H9 (cell line): ENCODE measurements around the gene ATP1A3. TPM values are rescaled to one million over a fixed set of nuclear protein-coding genes. Genes with fewer than 3 reads are reported as not detected.

Experiments used
- DNase-seq: peaks from one replicate; pipeline ENCODE4 v3.0.0-alpha.2; 2017
- H2AFZ ChIP-seq: one replicate; pipeline ENCODE4 v1.6.1; 2013; ENCODE audit warnings: mild to moderate bottlenecking, low read length, control low read depth, moderate library complexity
- H2AK5ac ChIP-seq: 2 replicates; pipeline ENCODE4 v1.6.1; 2013; ENCODE audit warnings: low read length, control low read depth, mixed read lengths; ENCODE audit not compliant: insufficient read length
- H2BK120ac ChIP-seq: one replicate; pipeline ENCODE4 v1.6.1; 2013; ENCODE audit warnings: low read depth, mild to moderate bottlenecking, low read length, control low read depth, inconsistent platforms; ENCODE audit not compliant: poor library complexity, severe bottlenecking
- H2BK12ac ChIP-seq: 2 replicates; pipeline ENCODE4 v1.6.1; 2013; ENCODE audit warnings: low read length, control low read depth, mixed read lengths, low read depth; ENCODE audit not compliant: insufficient read length
- H2BK15ac ChIP-seq: 2 replicates; pipeline ENCODE4 v1.6.1; 2013; ENCODE audit warnings: low read depth, low read length, control low read depth
- H2BK20ac ChIP-seq: one replicate; pipeline ENCODE4 v1.6.1; 2013; ENCODE audit warnings: low read depth, mild to moderate bottlenecking, low read length, control low read depth, inconsistent platforms; ENCODE audit not compliant: poor library complexity, severe bottlenecking
- H2BK5ac ChIP-seq: 2 replicates; pipeline ENCODE4 v1.6.1; 2013; ENCODE audit warnings: low read length, control low read depth, mixed read lengths; ENCODE audit not compliant: insufficient read length
- H3K14ac ChIP-seq: 2 replicates; pipeline ENCODE4 v1.6.1; 2013; ENCODE audit warnings: low read length, control low read depth; ENCODE audit not compliant: insufficient read depth
- H3K18ac ChIP-seq: 2 replicates; pipeline ENCODE4 v1.6.1; 2013; ENCODE audit warnings: low read depth, mild to moderate bottlenecking, mixed read lengths, low read length, control low read depth; ENCODE audit not compliant: insufficient read length
- H3K23ac ChIP-seq: 2 replicates; pipeline ENCODE4 v1.6.1; 2013; ENCODE audit warnings: low read length, control low read depth, mixed read lengths, low read depth; ENCODE audit not compliant: insufficient read length
- H3K23me2 ChIP-seq: 2 replicates; pipeline ENCODE4 v1.6.1; 2013; ENCODE audit warnings: low read depth, mild to moderate bottlenecking, mixed read lengths, low read length, control low read depth; ENCODE audit not compliant: insufficient read length, poor library complexity, severe bottlenecking
- H3K27ac ChIP-seq: 2 replicates; pipeline ENCODE4 v1.5.1; 2013; ENCODE audit warnings: low read length, control low read depth, mixed read lengths, low read depth; ENCODE audit not compliant: insufficient read length
- H3K27me3 ChIP-seq: 2 replicates; pipeline ENCODE4 v1.6.1; 2013; ENCODE audit warnings: low read length, control low read depth, inconsistent platforms; ENCODE audit not compliant: insufficient read depth
- H3K4ac ChIP-seq: 2 replicates; pipeline ENCODE4 v1.6.1; 2013; ENCODE audit warnings: low read depth, mild to moderate bottlenecking, control low read depth, inconsistent platforms, low read length, moderate library complexity
- H3K4me1 ChIP-seq: 2 replicates; pipeline ENCODE4 v1.6.1; 2013; ENCODE audit warnings: low read length, control low read depth, inconsistent platforms; ENCODE audit not compliant: insufficient read depth
- H3K4me2 ChIP-seq: 2 replicates; pipeline ENCODE4 v1.6.1; 2013; ENCODE audit warnings: low read length, control low read depth, mixed read lengths; ENCODE audit not compliant: insufficient read length, insufficient read depth
- H3K56ac ChIP-seq: 2 replicates; pipeline ENCODE4 v1.6.1; 2013; ENCODE audit warnings: low read depth, mild to moderate bottlenecking, mixed read lengths, low read length, control low read depth; ENCODE audit not compliant: insufficient read length
- H3K79me1 ChIP-seq: 2 replicates; pipeline ENCODE4 v1.6.1; 2013; ENCODE audit warnings: low read depth, mild to moderate bottlenecking, moderate library complexity, low read length, control low read depth, inconsistent platforms; ENCODE audit not compliant: insufficient read depth, poor library complexity, severe bottlenecking
- H3K79me2 ChIP-seq: 2 replicates; pipeline ENCODE4 v1.6.1; 2013; ENCODE audit warnings: low read length, control low read depth, inconsistent platforms; ENCODE audit not compliant: insufficient read depth
- H3K9ac ChIP-seq: 2 replicates; pipeline ENCODE4 v1.6.1; 2013; ENCODE audit warnings: low read length, control low read depth, mixed read lengths; ENCODE audit not compliant: insufficient read length; ENCODE audit errors: extremely low read depth
- H3K9me3 ChIP-seq: one replicate; pipeline ENCODE4 v1.6.1; 2013; ENCODE audit warnings: low read depth, low read length, inconsistent platforms; ENCODE audit not compliant: control insufficient read depth
- H3T11ph ChIP-seq: one replicate; pipeline ENCODE4 v1.6.1; 2013; ENCODE audit warnings: mild to moderate bottlenecking, low read length, control low read depth, inconsistent platforms
- H4K20me1 ChIP-seq: one replicate; pipeline ENCODE4 v1.6.1; 2013; ENCODE audit not compliant: control insufficient read depth, insufficient read length, insufficient read depth
- H4K5ac ChIP-seq: 2 replicates; pipeline ENCODE4 v1.6.1; 2013; ENCODE audit warnings: low read depth, mild to moderate bottlenecking, mixed read lengths, low read length, control low read depth; ENCODE audit not compliant: insufficient read length
- H4K8ac ChIP-seq: replicated peaks from 2 replicates; pipeline ENCODE4 v1.6.1; 2013; ENCODE audit warnings: low read length, control low read depth, mixed read lengths, low read depth; ENCODE audit not compliant: insufficient read length
- H4K91ac ChIP-seq: 2 replicates; pipeline ENCODE4 v1.6.1; 2013; ENCODE audit warnings: low read depth, mild to moderate bottlenecking, moderate library complexity, mixed read lengths, low read length, control low read depth; ENCODE audit not compliant: insufficient read length
- H3K27ac Mint-ChIP-seq, 3 experiments: 2 replicates in 2 of 3; 3 replicates in 1 of 3; pipeline ENCODE4 v1.8.0; 2020 to 2021; ENCODE audit warnings: mixed read lengths in 3 of 3, mild to moderate bottlenecking in 1 of 3, moderate library complexity in 1 of 3
- H3K27me3 Mint-ChIP-seq: 2 replicates; pipeline ENCODE4 v1.8.0; 2021; ENCODE audit warnings: low read depth, mild to moderate bottlenecking, moderate library complexity, mixed read lengths
- H3K36me3 Mint-ChIP-seq, 3 experiments: 2 replicates in 2 of 3; 3 replicates in 1 of 3; pipeline ENCODE4 v1.8.0; 2020 to 2021; ENCODE audit warnings: low read depth in 3 of 3, mixed read lengths in 3 of 3; ENCODE audit not compliant: insufficient read depth in 1 of 3
- H3K4me1 Mint-ChIP-seq, 2 experiments: 2 replicates each; pipeline ENCODE4 v1.8.0; 2020; ENCODE audit warnings: mixed read lengths in 2 of 2
- H3K4me3 Mint-ChIP-seq, 2 experiments: 2 replicates in 1 of 2; 3 replicates in 1 of 2; pipeline ENCODE4 v1.8.0; 2020 to 2021; ENCODE audit warnings: mild to moderate bottlenecking in 2 of 2, mixed read lengths in 2 of 2, moderate library complexity in 1 of 2
- H3K9me3 Mint-ChIP-seq, 2 experiments: 2 replicates in 1 of 2; 3 replicates in 1 of 2; pipeline ENCODE4 v1.8.0; 2020; ENCODE audit warnings: mild to moderate bottlenecking in 2 of 2, mixed read lengths in 2 of 2, moderate library complexity in 1 of 2
- CTCF ChIP-seq: fragments of 200-600 bp; sonication (generic); conservative IDR thresholded peaks from 3 replicates; pipeline ENCODE4 v1.8.0; 2021; ENCODE audit warnings: antibody characterized with exemption, mild to moderate bottlenecking
- WGBS: extraction: QIAGEN DNeasy Blood & Tissue Kit; methylation state at CpG from one replicate; pipeline ENCODE4 v1.1.7; 2013; ENCODE audit warnings: missing lambda C conversion rate, low lambda C conversion rate, mixed read lengths; ENCODE audit not compliant: insufficient read length; ENCODE audit errors: extremely low coverage; 5-methylcytosine and 5-hydroxymethylcytosine counted together
- total RNA-seq: library from RNA; stranded (reverse); gene quantifications from 2 replicates; pipeline ENCODE4 v1.2.1, GENCODE V29; 2021

Gene ATP1A3
- total RNA-seq, 1 experiment from 2014 or later: 11.6 TPM

GRCh38 chr19:41997121-41997850, 3.3 kb upstream of the ATP1A3 start:
- TF ChIP-seq CTCF: no peak
- peak overlapping the region; percentile 65 for H3K4me2 ChIP-seq
- peak overlapping the region; percentile 52 to 83 for H3K4me3 Mint-ChIP-seq

More at GRCh38 chr19:41997121-41997850, 3.3 kb upstream of the ATP1A3 start:
- Histone ChIP-seq H3K27me3 (peaks cover 28% of the 10 kb centered on the region), H3K27ac (no peak overlapping the region), H3K9me3 (no peaks in the 10 kb centered on the region), H4K91ac (no peak overlapping the region), H2BK120ac (no peak overlapping the region), H2BK12ac (no peak overlapping the region), H3K23ac (no peak overlapping the region), H3K4ac (no peak overlapping the region), H3K18ac (peak overlapping the region; percentile 22), H2AFZ (no peak overlapping the region), H4K5ac (no peak overlapping the region), H3K79me1 (no peaks in the 10 kb centered on the region), H2AK5ac (no peak overlapping the region), H2BK15ac (no peak overlapping the region), H3K9ac (no peak overlapping the region), H3K23me2 (peaks cover 9% of the 10 kb centered on the region), H3K4me1 (no peaks in the 10 kb centered on the region), H4K8ac (no peak overlapping the region), H3K14ac (no peak overlapping the region), H3K56ac (no peak overlapping the region), H3K79me2 (no peaks in the 10 kb centered on the region), H2BK5ac (no peak overlapping the region), H2BK20ac (no peak overlapping the region), H3T11ph (no peak overlapping the region), H4K20me1 (peaks cover 2% of the 10 kb centered on the region)
- Mint-ChIP-seq H3K27me3 (peaks cover 90% of the 10 kb centered on the region), H3K27ac (no peak overlapping the region), H3K36me3 (peaks cover 11 to 21% (median 12%) of the 10 kb centered on the region in 3 experiments), H3K9me3 (peaks cover 0 to 2% of the 10 kb centered on the region in 2 experiments; a peak in 3 of 5 replicates), H3K4me1 (peaks cover 25 to 48% of the 10 kb centered on the region in 2 experiments)
- no CpG with 5 or more reads among the region's 35 CpGs for WGBS
- peak; percentile 81 for DNase-seq
